Sigmoid colon (tissue), 7 donors: ENCODE measurements around the gene PTRH1. TPM values are rescaled to one million over a fixed set of nuclear protein-coding genes. Genes with fewer than 3 reads are reported as not detected.
A peak's percentile ranks its signal among the peaks of the same experiment; 100 is the strongest.

Experiments used
- DNase-seq: peaks from one replicate; pipeline ENCODE4 v3.0.0-alpha.2; 2019
- H3K27ac ChIP-seq, 4 donors: fragments of 200-600 bp; sonication (generic); one replicate each; pipeline ENCODE4 v1.5.1; 2016 to 2019; ENCODE audit warnings: mild to moderate bottlenecking in 1 of 4
- H3K27me3 ChIP-seq, 3 donors: fragments of 200-600 bp; sonication (generic); one replicate each; pipeline ENCODE4 v1.5.1; 2019; ENCODE audit warnings: mild to moderate bottlenecking in 1 of 3
- H3K36me3 ChIP-seq, 4 donors: fragments of 200-600 bp; sonication (generic); one replicate each; pipeline ENCODE4 v1.5.1; 2016 to 2019
- H3K4me1 ChIP-seq, 4 donors: fragments of 200-600 bp; sonication (generic); one replicate each; pipeline ENCODE4 v1.5.1; 2017 to 2019
- H3K4me3 ChIP-seq, 4 donors: fragments of 200-600 bp; sonication (generic); one replicate each; pipeline ENCODE4 v1.5.1; 2017 to 2019; ENCODE audit warnings: mild to moderate bottlenecking in 2 of 4, moderate library complexity in 1 of 4
- H3K9me3 ChIP-seq, 4 donors: fragments of 200-600 bp in 3 of 4; sonication (generic) in 3 of 4; one replicate each; pipeline versions ENCODE4 v1.5.1 to v1.6.1; 2013 to 2019
- CTCF ChIP-seq, 4 experiments: fragments of 450-650 bp in 3 of 4; fragments of 200-600 bp in 1 of 4; IDR thresholded peaks; one replicate each; pipeline ENCODE4 v1.5.1; 2016 to 2019; ENCODE audit warnings: antibody characterized with exemption in 4 of 4, mild to moderate bottlenecking in 3 of 4, moderate library complexity in 2 of 4
- EP300 ChIP-seq, 4 donors: sonication (generic); formaldehyde crosslinking; IDR thresholded peaks; one replicate each; pipeline ENCODE4 v1.6.1; 2017; ENCODE audit warnings: antibody characterized with exemption in 4 of 4
- POLR2A ChIP-seq, 2 donors: fragments of 450-650 bp; IDR thresholded peaks; one replicate each; pipeline ENCODE4 v1.6.1; 2016; ENCODE audit warnings: antibody characterized with exemption in 2 of 2, mild to moderate bottlenecking in 2 of 2, moderate library complexity in 2 of 2
- POLR2AphosphoS5 ChIP-seq, 4 donors: sonication (generic); formaldehyde crosslinking; IDR thresholded peaks; one replicate each; pipeline ENCODE4 v1.6.1; 2017; ENCODE audit warnings: antibody characterized with exemption in 4 of 4
- WGBS, 2 donors: extraction: QIAGEN DNeasy Blood & Tissue Kit; methylation state at CpG; one replicate each; pipeline ENCODE4 v1.1.7; 2013; 5-methylcytosine and 5-hydroxymethylcytosine counted together
- intact Hi-C: fragments of 100-400 bp; cut with DNase I; formaldehyde crosslinking; loops from one replicate; pipeline ENCODE4 v1.15.1; 2023
- polyA plus RNA-seq, 3 donors: library from polyadenylated mRNA; stranded (reverse); fragments of 200-250 nt; gene quantifications; one replicate each; pipeline ENCODE4 v1.2.3, GENCODE V29; 2013
- total RNA-seq, 4 donors: library from RNA; depleted of rRNA; stranded (reverse); fragments of >200 nt; gene quantifications; one replicate each; pipeline ENCODE4 v1.1.0, GENCODE V29; 2016
- donor health status: healthy with polysubstance abuse.
- donor health status: Bipolar disorder and iron deficiency.
- donor health status: healthy.

PTRH1 gene
- total and polyA plus RNA-seq, 7 donors, result 8.9 to 25.8 (median 16.3) TPM

- DNase-seq, result no peak
- Histone ChIP-seq H3K4me3 (no peak within 1 kb of the TSS), H3K36me3 (no peaks in the 10 kb centered on the region), H3K9me3 (no peaks in the 10 kb centered on the region), H3K27ac (no peak within 1 kb of the TSS), H3K27me3 (no peaks in the 10 kb centered on the region), H3K4me1 (no peaks in the 10 kb centered on the region)
- 61 to 69% methylated on average over 11 of the region's 11 CpGs for WGBS, 2 donors
- intact Hi-C loops, result no loop called here
- TF ChIP-seq EP300 (IDR thresholded peaks at IDR 0.05) (no peak), POLR2AphosphoS5 (IDR thresholded peaks at IDR 0.05) (no peak), POLR2A (IDR thresholded peaks at IDR 0.05) (no peak), CTCF (IDR thresholded peaks at IDR 0.05) (no peak)
These were observed 8.6 kb downstream of the PTRH1 start, which contains the start of gene CFAP157 for GRCh38 chr9:127706836-127707241. CFAP157 (plus strand) TSS chr9:127706988; CDS start chr9:127707032, 44 bp downstream.

DNA sequence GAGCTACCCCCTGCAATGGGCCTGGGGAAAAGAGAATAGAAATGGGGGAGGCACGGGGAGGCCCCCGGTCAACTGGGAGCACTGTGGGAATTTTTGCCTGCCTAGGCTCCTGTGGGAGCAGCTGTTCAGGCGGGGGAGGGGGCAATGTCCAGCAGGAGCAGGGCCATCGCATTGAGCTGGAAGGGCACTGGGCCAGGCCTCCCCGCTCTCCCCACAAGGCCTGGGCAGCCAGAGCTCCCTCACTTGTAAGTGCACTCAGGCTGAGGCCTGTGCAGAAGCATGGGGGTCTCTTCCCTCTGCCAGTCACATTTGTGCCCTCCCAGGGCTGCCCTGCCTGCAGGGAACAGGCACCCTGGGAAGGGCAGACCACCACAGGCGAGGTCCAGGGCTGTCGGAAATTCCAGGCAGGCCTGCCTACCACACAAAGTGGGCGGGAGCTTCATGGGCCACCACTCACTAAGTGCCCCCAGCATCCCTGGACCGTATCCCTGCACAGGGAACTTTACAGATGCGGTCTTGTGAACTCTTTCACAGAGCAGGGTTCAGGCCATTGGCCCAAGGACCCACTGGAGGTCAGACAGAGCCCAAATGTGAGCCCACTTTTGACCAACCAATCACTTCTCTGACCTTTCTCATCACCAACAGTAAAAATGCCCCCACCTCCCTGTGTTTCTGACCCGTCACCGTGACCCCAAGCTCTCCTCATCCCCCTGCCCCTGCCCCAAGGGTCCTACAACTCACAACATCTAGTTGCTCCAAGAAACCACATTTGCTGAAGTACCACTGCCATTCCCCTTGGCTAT lies 9.7 kb downstream of the PTRH1 start:
- no peaks in the 10 kb centered on the region for H3K27me3 ChIP-seq
- H3K36me3 ChIP-seq, result no peaks in the 10 kb centered on the region
- 87 to 88% methylated on average over 12 of the region's 12 CpGs for WGBS, 2 donors
- H3K4me1 ChIP-seq, result no peaks in the 10 kb centered on the region
- intact Hi-C loops, result no loop called here
- H3K9me3 ChIP-seq, result no peaks in the 10 kb centered on the region
- H3K4me3 ChIP-seq, result no peak overlapping the region
- DNase-seq, result no peak
- no peak overlapping the region for H3K27ac ChIP-seq
- TF ChIP-seq CTCF (IDR thresholded peaks at IDR 0.05), result no peak
- no peak for TF ChIP-seq EP300 (IDR thresholded peaks at IDR 0.05)
- no peak for TF ChIP-seq POLR2AphosphoS5 (IDR thresholded peaks at IDR 0.05)
- no peak for TF ChIP-seq POLR2A (IDR thresholded peaks at IDR 0.05)

DNA sequence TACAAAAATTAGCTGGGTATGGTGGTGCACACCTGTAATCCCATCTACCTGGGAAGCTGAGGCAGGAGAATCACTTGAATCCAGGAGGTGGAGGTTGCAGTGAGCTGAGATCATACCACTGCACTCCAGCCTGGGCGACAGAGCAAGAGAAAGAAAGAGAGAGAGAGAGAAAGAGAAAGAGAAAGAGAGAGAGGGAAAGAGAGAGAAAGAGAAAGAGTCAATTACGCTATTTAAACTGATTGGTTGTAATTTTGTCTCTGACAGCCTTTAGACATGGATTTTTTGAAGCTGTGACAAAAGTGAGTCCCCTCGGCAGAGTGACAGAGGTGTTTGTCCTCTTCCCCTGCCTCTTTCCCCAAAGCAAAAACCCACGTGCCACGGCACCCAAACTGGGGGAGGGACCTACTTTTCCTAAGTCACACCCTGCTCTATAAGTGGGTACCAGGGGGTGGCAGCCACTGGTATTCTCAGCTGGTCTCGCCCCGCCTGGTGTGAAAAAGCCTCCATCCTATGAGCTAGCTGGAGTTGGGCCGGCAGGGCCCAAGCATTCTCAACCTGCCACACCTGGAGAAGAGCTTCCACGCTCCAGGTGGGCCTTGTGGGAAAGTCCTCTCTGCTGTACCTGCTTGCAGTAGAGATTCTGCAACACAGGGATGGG lies 12.0 kb downstream of the PTRH1 start:
- no peaks in the 10 kb centered on the region for H3K9me3 ChIP-seq
- intact Hi-C loops, result no loop called here

GRCh38 chr9:127700594-127701255 lies 14.7 kb downstream of the PTRH1 start:
- Histone ChIP-seq H3K27me3 (no peaks in the 10 kb centered on the region), H3K27ac (peak overlapping the region in 1 of 4 donors; percentile 84), H3K4me3 (no peak overlapping the region), H3K9me3 (no peaks in the 10 kb centered on the region), H3K4me1 (peaks cover 0 to 17% (median 7%) of the 10 kb centered on the region in 4 donors), H3K36me3 (no peaks in the 10 kb centered on the region)
- intact Hi-C loops, result no loop called here
- TF ChIP-seq CTCF (IDR thresholded peaks at IDR 0.05) (no peak), EP300 (IDR thresholded peaks at IDR 0.05) (no peak), POLR2AphosphoS5 (IDR thresholded peaks at IDR 0.05) (no peak), POLR2A (IDR thresholded peaks at IDR 0.05) (no peak)
- 57 to 80% methylated on average over 5 of the region's 5 CpGs for WGBS, 2 donors
- no peak for DNase-seq

More for the DNA sequence above, 12.0 kb downstream of the PTRH1 start:
- H3K4me3 ChIP-seq, result no peak overlapping the region
- H3K36me3 ChIP-seq, result no peaks in the 10 kb centered on the region
- WGBS, 2 donors, result 79 to 86% methylated on average over 9 of the region's 9 CpGs
- H3K4me1 ChIP-seq, result peaks cover 0 to 17% (median 7%) of the 10 kb centered on the region in 4 donors
- H3K27ac ChIP-seq, result no peak overlapping the region
- no peaks in the 10 kb centered on the region for H3K27me3 ChIP-seq
- no peak for TF ChIP-seq POLR2AphosphoS5 (IDR thresholded peaks at IDR 0.05)
- no peak for TF ChIP-seq POLR2A (IDR thresholded peaks at IDR 0.05)
- TF ChIP-seq CTCF (IDR thresholded peaks at IDR 0.05), result no peak
- TF ChIP-seq EP300 (IDR thresholded peaks at IDR 0.05), result no peak
- DNase-seq, result no peak
